GM12878 (cell line): ENCODE results near the gene MSANTD4.

Experiments used
- ASH2L ChIP-seq: fragments of 300-600, 200-600 bp; sonication (generic); IDR thresholded peaks from 2 replicates; pipeline ENCODE4 v1.6.1; 2017; ENCODE audit warnings: low read depth, mild to moderate bottlenecking, borderline replicate concordance
- EGR1 ChIP-seq, 2 experiments: IDR thresholded peaks; 1 replicate in 1 of 2; 2 replicates in 1 of 2; pipeline ENCODE4 v1.6.1; 2011 to 2012; ENCODE audit warnings: low read depth in 2 of 2, low read length in 2 of 2, borderline replicate concordance in 1 of 2, mild to moderate bottlenecking in 1 of 2, moderate library complexity in 1 of 2
- EP300 ChIP-seq, 2 experiments: fragments of 150-350 bp in 1 of 2; IDR thresholded peaks; 2 replicates each; pipeline ENCODE4 v1.6.1; 2011 to 2012; ENCODE audit warnings: low read depth in 2 of 2, low read length in 2 of 2, borderline replicate concordance in 1 of 2, improper control_type of control experiment in 1 of 2, inconsistent platforms in 1 of 2; ENCODE audit not compliant: control insufficient read depth in 1 of 2
- TF ChIP-seq, protein P1 (sequence below): IDR thresholded peaks from 2 replicates; pipeline ENCODE4 v1.6.1; 2011; ENCODE audit warnings: low read depth, mild to moderate bottlenecking, low read length, moderate library complexity, borderline replicate concordance; ENCODE audit errors: extremely low read depth

DNA sequence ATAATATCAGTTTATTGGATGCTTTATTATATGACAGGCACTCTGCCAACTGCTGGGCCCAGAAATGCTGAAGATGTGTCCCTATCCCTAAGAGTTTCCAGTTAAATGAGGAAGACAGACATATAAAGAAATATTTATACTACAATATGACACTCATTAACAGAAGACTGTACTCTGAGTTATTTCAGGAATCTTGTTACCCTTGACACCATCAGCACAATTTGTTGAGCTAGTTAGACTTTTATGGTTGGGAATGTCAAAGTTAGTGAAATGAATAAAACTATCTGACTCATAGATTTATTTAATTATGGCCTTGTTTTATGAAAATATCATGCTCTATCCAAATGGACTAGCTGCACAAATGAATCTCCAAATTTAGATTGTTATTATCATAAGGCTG is 25.6 kb upstream of the MSANTD4 start:
- TF ChIP-seq, protein P1, sequence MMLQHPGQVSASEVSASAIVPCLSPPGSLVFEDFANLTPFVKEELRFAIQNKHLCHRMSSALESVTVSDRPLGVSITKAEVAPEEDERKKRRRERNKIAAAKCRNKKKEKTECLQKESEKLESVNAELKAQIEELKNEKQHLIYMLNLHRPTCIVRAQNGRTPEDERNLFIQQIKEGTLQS, result no peak
- TF ChIP-seq EGR1 (IDR thresholded peaks at IDR 0.05; ENCODE audit: borderline replicate concordance in 1 of 2, low read depth in 2 of 2, low read length in 2 of 2) (no peak), ASH2L (no peak), EP300 (IDR thresholded peaks at IDR 0.05; ENCODE audit: borderline replicate concordance in 1 of 2, control insufficient read depth in 1 of 2, low read depth in 2 of 2, low read length in 2 of 2) (no peak)
